Activated T-cell treated with anti-CD3 and anti-CD28 coated beads, Interleukin-2, amount 50 U/mL, for 72 hours (primary cell): ENCODE results near the gene MED13. TPM values are rescaled to one million over a fixed set of nuclear protein-coding genes. Genes with fewer than 3 reads are reported as not detected.

ENCODE experiments used
- ATAC-seq, 2 donors: fragments of 150-1000 bp; cut with Tn5 transposase; replicated peaks in 1 of 2; 2 replicates each; pipeline ENCODE4 v1.10.0; 2021; ENCODE audit warnings: moderate library complexity in 2 of 2, mild to moderate bottlenecking in 1 of 2
- DNase-seq, 2 donors: peaks; one replicate each; pipeline ENCODE4 v3.0.0; 2021 to 2022; ENCODE audit warnings: mixed read lengths in 1 of 2
- H3K27ac Mint-ChIP-seq: one replicate; pipeline ENCODE4 v1.8.0; 2022; ENCODE audit warnings: mild to moderate bottlenecking, moderate library complexity, mixed read lengths
- H3K27me3 Mint-ChIP-seq: one replicate; pipeline ENCODE4 v1.8.0; 2022; ENCODE audit warnings: low read depth, mixed read lengths
- H3K36me3 Mint-ChIP-seq, 2 donors: one replicate each; pipeline ENCODE4 v1.8.0; 2022; ENCODE audit warnings: mixed read lengths in 2 of 2, mild to moderate bottlenecking in 1 of 2; ENCODE audit not compliant: insufficient read depth in 2 of 2
- H3K4me1 Mint-ChIP-seq: one replicate; pipeline ENCODE4 v1.8.0; 2022; ENCODE audit warnings: low read depth, mixed read lengths
- H3K4me3 Mint-ChIP-seq, 2 donors: one replicate each; pipeline ENCODE4 v1.8.0; 2022; ENCODE audit warnings: mild to moderate bottlenecking in 2 of 2, mixed read lengths in 2 of 2, moderate library complexity in 2 of 2
- H3K9me3 Mint-ChIP-seq, 2 donors: one replicate each; pipeline ENCODE4 v1.8.0; 2022; ENCODE audit warnings: mixed read lengths in 2 of 2
- total RNA-seq, 2 donors: library from RNA; stranded (reverse); gene quantifications; one replicate each; pipeline ENCODE4 v1.2.3, GENCODE V29; 2022

MED13 gene
- total RNA-seq, 2 donors from 2014 or later: 59.9 to 61.6 TPM

DNA sequence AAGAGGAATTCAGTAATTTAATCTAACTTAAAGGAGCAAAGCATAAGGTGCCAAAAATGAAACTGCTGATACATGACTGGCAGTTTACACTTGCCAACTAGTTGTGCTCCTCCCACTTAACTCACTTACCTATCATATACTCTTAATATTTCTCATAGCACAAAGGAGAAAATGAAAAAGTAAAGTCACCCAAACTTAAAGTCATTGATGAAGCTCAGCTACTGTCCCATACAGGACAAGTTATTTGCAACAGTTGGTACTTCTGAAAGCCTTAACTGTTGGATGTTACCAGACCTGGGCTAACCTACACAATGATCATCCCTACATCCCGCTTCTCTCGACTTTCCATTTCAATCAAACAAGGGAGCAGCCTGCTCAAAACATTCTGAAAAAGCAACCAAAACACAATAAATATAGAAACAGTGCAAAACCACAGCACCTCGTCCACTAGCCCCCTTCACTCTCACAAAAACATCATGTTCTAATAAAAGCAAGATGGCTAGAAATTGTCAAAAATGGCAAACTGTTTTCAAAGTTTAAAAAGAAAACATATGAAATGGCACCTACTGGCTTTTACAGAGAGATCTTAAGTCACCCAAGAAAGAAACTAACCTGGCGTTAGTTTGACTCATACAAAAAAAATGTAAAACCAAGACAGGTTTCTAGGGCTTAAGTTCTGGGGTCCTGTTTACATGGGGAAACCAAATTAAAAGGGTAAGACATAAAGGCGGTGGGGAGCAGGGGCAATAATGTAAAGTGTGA lies 868 bp downstream of the MED13 start:
- H3K4me1 Mint-ChIP-seq: peaks cover 50% of the 10 kb centered on the region
- H3K36me3 Mint-ChIP-seq: peaks cover 13 to 33% of the 10 kb centered on the region in 2 donors
- no peaks in the 10 kb centered on the region for H3K27me3 Mint-ChIP-seq
- H3K4me3 Mint-ChIP-seq: peak overlapping the region; percentile 93 to 98
- ATAC-seq: peak; percentile 22 to 30
- peak overlapping the region; percentile 98 for H3K27ac Mint-ChIP-seq
- no peaks in the 10 kb centered on the region for H3K9me3 Mint-ChIP-seq
- DNase-seq: peak in 1 of 2 donors; percentile 4

DNA sequence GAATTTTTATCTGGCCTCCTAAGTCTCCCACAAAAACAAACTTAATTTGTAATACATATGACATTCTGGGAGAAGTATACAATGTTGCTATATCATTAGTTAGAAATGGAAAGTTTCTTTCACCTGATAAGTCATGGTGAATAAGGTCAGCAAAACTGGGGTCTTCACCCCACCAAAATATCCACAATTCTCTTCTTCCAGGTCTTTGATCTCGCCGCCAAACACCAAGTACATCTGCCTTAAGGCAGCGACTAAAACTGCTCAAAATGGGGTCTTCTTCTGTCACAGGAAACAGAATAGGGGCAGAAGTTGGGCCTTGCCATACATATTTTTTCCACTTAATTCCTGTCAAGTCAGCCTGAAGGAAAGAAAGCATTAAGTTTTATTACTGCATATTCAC lies 2.1 kb downstream of the MED13 start:
- H3K36me3 Mint-ChIP-seq: peaks cover 13 to 37% of the 10 kb centered on the region in 2 donors

GRCh38 chr17:62062302-62062701 lies 2.8 kb downstream of the MED13 start:
- H3K4me3 Mint-ChIP-seq: peak overlapping the region; percentile 93 to 98
- H3K4me1 Mint-ChIP-seq: peaks cover 60% of the 10 kb centered on the region
- H3K27me3 Mint-ChIP-seq: no peaks in the 10 kb centered on the region
- peak overlapping the region; percentile 98 for H3K27ac Mint-ChIP-seq
- peaks cover 13 to 39% of the 10 kb centered on the region in 2 donors for H3K36me3 Mint-ChIP-seq
- H3K9me3 Mint-ChIP-seq: no peaks in the 10 kb centered on the region
- ATAC-seq (no peak), DNase-seq (no peak)

More for the DNA sequence above, 2.1 kb downstream of the MED13 start:
- H3K27me3 Mint-ChIP-seq: no peaks in the 10 kb centered on the region
- no peak for DNase-seq
- peaks cover 59% of the 10 kb centered on the region for H3K4me1 Mint-ChIP-seq
- H3K9me3 Mint-ChIP-seq: no peaks in the 10 kb centered on the region
- peak overlapping the region; percentile 98 for H3K27ac Mint-ChIP-seq
- no peak for ATAC-seq
- peak overlapping the region; percentile 93 to 98 for H3K4me3 Mint-ChIP-seq

DNA sequence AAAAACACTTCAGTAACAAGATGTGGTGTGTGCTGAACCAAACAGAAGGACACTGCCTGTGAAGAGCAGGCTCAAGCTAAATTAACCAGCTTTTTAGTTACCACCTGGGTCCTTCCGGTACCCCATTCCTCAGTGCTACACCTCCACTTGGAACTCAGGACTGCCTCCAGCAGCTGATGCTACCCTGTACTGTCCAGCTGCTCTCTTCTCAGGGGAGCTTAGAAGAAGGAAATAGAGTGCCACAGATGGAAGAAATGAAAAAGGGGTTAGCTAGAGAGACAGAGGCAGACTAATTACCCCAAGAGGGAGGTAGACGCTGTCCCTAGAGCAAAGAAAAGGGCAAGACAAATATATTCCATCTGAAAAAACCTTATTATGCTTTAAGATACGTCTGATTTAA lies 5.7 kb downstream of the MED13 start:
- no peaks in the 10 kb centered on the region for H3K27me3 Mint-ChIP-seq
- H3K4me3 Mint-ChIP-seq: peak overlapping the region in 1 of 2 donors; percentile 15
- peaks cover 58% of the 10 kb centered on the region for H3K4me1 Mint-ChIP-seq
- H3K36me3 Mint-ChIP-seq: peaks cover 8 to 38% of the 10 kb centered on the region in 2 donors
- H3K9me3 Mint-ChIP-seq: no peaks in the 10 kb centered on the region
- DNase-seq (no peak), ATAC-seq (no peak)
- H3K27ac Mint-ChIP-seq: peak overlapping the region; percentile 4

DNA sequence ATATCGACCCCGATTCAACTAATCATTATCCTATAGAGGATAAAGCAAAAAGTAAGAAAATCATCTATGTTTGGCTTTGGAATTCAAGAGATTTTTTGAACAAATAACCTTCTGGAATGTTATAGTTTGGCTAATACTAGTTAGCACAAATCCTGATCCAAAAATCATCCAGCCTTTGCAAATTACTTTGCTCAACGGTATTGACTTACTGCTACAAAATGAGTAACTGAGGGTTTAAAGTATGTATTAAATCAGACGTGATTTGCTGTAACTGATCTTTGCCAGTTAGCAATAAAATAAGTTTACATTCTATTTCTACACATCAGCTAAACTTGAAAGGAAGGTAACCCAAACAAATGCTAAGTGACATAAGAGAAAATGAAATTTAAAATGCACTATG lies 6.5 kb downstream of the MED13 start:
- ATAC-seq (no peak), DNase-seq (no peak)
- peaks cover 7 to 37% of the 10 kb centered on the region in 2 donors for H3K36me3 Mint-ChIP-seq
- H3K9me3 Mint-ChIP-seq: no peaks in the 10 kb centered on the region
- no peak overlapping the region for H3K4me3 Mint-ChIP-seq
- no peak overlapping the region for H3K27ac Mint-ChIP-seq
- no peaks in the 10 kb centered on the region for H3K27me3 Mint-ChIP-seq
- peaks cover 56% of the 10 kb centered on the region for H3K4me1 Mint-ChIP-seq

DNA sequence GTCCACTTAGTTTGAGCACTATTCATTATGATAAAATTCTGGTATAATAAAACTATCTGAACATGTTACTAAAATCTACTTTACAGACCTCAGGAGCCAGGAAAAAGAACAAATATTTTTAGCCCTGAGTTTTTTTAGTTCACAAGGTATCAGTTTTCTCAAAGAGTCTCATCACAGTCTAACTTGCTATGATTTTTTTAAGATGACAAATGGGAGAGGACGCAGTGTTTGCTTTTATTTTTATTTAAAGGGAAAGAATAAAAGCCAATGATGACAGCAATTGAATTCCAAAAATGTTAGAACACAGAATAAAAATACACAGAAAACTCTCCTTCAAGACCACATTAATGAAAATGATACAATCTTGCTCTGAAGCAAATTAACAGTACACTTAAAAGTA lies 7.4 kb downstream of the MED13 start:
- H3K27me3 Mint-ChIP-seq: no peaks in the 10 kb centered on the region
- H3K27ac Mint-ChIP-seq: no peak overlapping the region
- peaks cover 4 to 35% of the 10 kb centered on the region in 2 donors for H3K36me3 Mint-ChIP-seq
- peak overlapping the region in 1 of 2 donors; percentile 29 for H3K4me3 Mint-ChIP-seq
- DNase-seq (no peak), ATAC-seq (no peak)
- no peaks in the 10 kb centered on the region for H3K9me3 Mint-ChIP-seq
- peaks cover 50% of the 10 kb centered on the region for H3K4me1 Mint-ChIP-seq

DNA sequence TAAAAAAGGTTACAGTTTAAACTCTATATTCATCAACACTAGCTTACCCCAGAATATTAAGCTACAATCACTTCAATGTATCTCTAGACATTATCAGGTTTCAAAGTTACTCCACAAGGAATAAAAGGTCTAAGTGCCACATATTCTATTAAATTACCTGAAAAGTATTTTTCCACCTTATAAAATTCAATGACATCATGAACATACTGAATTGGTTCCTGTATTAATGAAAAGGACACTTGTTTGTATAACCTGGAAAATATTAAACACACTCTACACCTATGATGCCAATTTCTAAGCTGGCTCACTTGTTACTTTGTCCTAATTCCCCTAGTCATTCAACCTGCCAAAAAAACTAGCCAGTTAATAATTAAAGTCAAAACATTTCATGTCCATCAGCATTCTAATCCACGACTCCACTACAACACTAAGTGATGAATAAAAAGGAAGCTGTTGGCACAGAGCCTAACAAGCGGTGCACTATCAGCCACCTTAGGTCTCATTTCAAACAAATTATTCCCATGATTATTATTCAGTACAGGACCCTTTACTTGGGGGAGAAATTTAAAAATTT lies 12.2 kb downstream of the MED13 start:
- peaks cover 6 to 37% of the 10 kb centered on the region in 2 donors for H3K36me3 Mint-ChIP-seq
- DNase-seq: no peak
- H3K4me1 Mint-ChIP-seq: peaks cover 32% of the 10 kb centered on the region

DNA sequence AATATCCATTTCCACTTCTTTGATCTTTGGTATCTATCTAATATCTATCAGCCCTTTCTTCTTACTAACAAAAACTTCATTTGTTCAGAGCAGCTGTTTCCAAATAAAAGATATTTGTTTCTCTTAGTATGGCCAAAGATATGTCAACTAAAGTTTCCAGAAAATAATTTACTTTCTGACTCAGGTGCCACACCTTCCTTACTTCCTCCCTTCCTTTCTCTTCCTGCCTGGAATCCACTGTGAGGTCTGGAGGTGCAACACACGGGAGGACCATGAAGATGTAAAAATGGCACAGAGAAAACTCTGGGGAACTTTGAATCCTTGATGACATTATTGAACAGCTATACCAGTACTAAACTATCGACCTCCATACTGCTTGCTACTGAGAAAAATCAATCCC lies 14.0 kb downstream of the MED13 start:
- no peak overlapping the region for H3K4me3 Mint-ChIP-seq
- no peak for DNase-seq
- peak overlapping the region; percentile 24 for H3K27ac Mint-ChIP-seq
- peaks cover 29% of the 10 kb centered on the region for H3K4me1 Mint-ChIP-seq
- no peak for ATAC-seq
- no peaks in the 10 kb centered on the region for H3K9me3 Mint-ChIP-seq
- H3K36me3 Mint-ChIP-seq: peaks cover 8 to 34% of the 10 kb centered on the region in 2 donors
- no peaks in the 10 kb centered on the region for H3K27me3 Mint-ChIP-seq

More for the DNA sequence above, 12.2 kb downstream of the MED13 start:
- Mint-ChIP-seq H3K27me3 (no peaks in the 10 kb centered on the region), H3K27ac (peak overlapping the region; percentile 83), H3K9me3 (no peaks in the 10 kb centered on the region), H3K4me3 (no peak overlapping the region)
- no peak for ATAC-seq

DNA sequence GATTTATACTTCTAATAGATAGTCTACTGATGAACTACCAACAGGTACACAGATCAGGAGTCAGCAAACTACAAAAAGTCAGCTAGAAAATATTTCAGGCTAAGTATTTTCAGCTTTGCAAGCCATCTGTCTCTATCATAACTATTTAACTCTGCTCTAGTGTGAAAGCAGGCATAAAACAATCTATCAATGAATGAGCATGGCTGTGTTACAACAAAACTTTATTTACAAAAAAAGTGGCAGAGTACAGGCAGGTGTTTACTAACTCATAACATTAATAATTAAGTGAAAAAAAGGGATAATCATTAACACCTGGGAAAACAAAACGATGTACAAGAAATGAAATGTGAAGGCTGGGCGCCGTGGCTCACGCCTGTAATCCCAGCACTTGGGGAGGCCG lies 15.8 kb downstream of the MED13 start:
- Mint-ChIP-seq H3K4me3 (no peak overlapping the region), H3K9me3 (no peaks in the 10 kb centered on the region), H3K27ac (peak overlapping the region; percentile 52), H3K36me3 (peaks cover 9 to 36% of the 10 kb centered on the region in 2 donors), H3K4me1 (peaks cover 25% of the 10 kb centered on the region), H3K27me3 (no peaks in the 10 kb centered on the region)
- DNase-seq (no peak), ATAC-seq (no peak)

DNA sequence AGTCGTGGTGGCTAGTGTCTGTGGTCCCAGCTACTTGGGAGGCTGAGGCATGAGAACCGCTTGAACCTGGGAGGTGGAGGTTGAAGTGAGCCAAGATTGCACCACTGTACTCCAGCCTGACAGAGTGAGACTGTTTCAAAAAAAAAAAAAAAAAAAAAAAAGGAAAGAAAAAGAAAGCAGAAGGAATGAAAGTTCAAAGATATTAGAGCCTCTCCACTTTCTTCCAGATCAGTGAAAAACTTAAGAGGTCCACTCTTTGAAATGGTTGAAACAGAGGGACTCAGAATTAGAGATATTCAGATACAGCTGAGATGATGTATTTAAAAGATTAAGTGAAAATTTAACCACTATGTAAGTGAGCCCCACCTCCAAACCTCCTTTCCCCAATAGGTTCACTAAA lies 16.8 kb downstream of the MED13 start:
- Mint-ChIP-seq H3K4me3 (no peak overlapping the region), H3K36me3 (peaks cover 9 to 37% of the 10 kb centered on the region in 2 donors), H3K27ac (no peak overlapping the region), H3K27me3 (no peaks in the 10 kb centered on the region), H3K9me3 (no peaks in the 10 kb centered on the region), H3K4me1 (peaks cover 27% of the 10 kb centered on the region)
- DNase-seq (no peak), ATAC-seq (no peak)

DNA sequence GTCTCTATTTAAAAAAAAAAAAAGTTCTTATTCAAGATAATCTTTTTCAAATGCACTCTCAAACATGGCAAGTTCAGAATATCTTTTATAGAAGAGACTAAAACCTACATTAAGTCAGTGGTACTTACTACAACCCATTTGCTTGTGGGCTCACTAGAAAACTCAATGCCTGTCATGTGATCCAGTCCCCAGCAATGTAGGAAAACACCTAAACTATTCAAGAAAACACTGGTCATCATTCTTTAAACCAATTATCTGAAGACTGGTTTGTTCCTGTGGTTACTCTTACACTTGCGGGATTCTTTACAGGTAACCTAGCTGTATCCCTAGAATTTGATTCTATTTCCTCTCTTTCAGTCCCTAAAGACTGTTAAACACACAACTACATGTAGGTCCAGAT lies 19.6 kb downstream of the MED13 start:
- Mint-ChIP-seq H3K36me3 (peaks cover 5 to 32% of the 10 kb centered on the region in 2 donors), H3K9me3 (no peaks in the 10 kb centered on the region), H3K4me3 (no peak overlapping the region), H3K27me3 (no peaks in the 10 kb centered on the region), H3K4me1 (peaks cover 28% of the 10 kb centered on the region), H3K27ac (no peak overlapping the region)
- ATAC-seq: no peak
- DNase-seq: no peak

DNA sequence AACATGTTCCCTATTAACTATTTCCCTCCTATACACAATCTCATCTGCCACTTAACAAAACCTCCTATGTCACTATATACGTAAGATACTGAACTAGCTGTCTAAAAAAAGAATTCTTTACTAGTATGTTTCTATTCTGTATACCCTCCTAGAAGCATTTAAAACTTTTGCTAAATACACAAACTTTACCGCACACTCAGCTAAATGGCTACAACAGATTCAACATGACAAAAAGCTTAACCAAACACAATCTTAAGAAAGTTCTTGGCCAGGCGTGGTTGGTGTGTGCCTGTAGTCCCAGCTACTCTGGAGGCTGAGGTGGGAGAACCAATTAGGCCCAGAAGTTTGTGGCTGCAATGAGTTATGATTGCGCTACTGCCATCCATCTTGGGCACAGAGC lies 20.0 kb downstream of the MED13 start:
- H3K36me3 Mint-ChIP-seq: peaks cover 5 to 32% of the 10 kb centered on the region in 2 donors
- H3K27me3 Mint-ChIP-seq: no peaks in the 10 kb centered on the region
- no peak overlapping the region for H3K4me3 Mint-ChIP-seq
- ATAC-seq: no peak
- H3K9me3 Mint-ChIP-seq: no peaks in the 10 kb centered on the region
- H3K27ac Mint-ChIP-seq: no peak overlapping the region
- peaks cover 28% of the 10 kb centered on the region for H3K4me1 Mint-ChIP-seq
- DNase-seq: no peak

- H3K4me1 Mint-ChIP-seq: peaks cover 26% of the 10 kb centered on the region
- no peak overlapping the region for H3K4me3 Mint-ChIP-seq
- H3K9me3 Mint-ChIP-seq: no peaks in the 10 kb centered on the region
- DNase-seq (no peak), ATAC-seq (no peak)
- no peaks in the 10 kb centered on the region for H3K27me3 Mint-ChIP-seq
- H3K36me3 Mint-ChIP-seq: peaks cover 3 to 31% of the 10 kb centered on the region in 2 donors
- H3K27ac Mint-ChIP-seq: no peak overlapping the region
These were observed 21.5 kb downstream of the MED13 start for GRCh38 chr17:62043602-62044001.
